ENCODE data around the gene KCNK10.

GRCh38 chr14:88256997-88257950, 65.8 kb downstream of the KCNK10 start:
- TF ChIP-seq, protein P1, sequence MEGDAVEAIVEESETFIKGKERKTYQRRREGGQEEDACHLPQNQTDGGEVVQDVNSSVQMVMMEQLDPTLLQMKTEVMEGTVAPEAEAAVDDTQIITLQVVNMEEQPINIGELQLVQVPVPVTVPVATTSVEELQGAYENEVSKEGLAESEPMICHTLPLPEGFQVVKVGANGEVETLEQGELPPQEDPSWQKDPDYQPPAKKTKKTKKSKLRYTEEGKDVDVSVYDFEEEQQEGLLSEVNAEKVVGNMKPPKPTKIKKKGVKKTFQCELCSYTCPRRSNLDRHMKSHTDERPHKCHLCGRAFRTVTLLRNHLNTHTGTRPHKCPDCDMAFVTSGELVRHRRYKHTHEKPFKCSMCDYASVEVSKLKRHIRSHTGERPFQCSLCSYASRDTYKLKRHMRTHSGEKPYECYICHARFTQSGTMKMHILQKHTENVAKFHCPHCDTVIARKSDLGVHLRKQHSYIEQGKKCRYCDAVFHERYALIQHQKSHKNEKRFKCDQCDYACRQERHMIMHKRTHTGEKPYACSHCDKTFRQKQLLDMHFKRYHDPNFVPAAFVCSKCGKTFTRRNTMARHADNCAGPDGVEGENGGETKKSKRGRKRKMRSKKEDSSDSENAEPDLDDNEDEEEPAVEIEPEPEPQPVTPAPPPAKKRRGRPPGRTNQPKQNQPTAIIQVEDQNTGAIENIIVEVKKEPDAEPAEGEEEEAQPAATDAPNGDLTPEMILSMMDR (IDR thresholded peaks at IDR 0.05; ENCODE audit: low read length), result no peak
- TF ChIP-seq EZH2 (IDR thresholded peaks at IDR 0.05; ENCODE audit: borderline replicate concordance, low read length), result no peak

Data from OCI-LY1 (cell line).